HCT116 (cell line): ENCODE data around the gene GLTP. TPM values are rescaled to one million over a fixed set of nuclear protein-coding genes. Genes with fewer than 3 reads are reported as not detected.
A peak's percentile ranks its signal among the peaks of the same experiment; 100 is the strongest.
"Not testable (repeated sequence)": the region's sequence is repeated elsewhere in the genome, so short reads cannot be mapped to it uniquely, and the experiment has no call there.

Experiments
- ATAC-seq: fragments of 200-7000 bp; cut with Tn5 transposase; 2 replicates; pipeline ENCODE4 v1.9.1; 2020; ENCODE audit warnings: mild to moderate bottlenecking, moderate library complexity
- BruUV-seq: library from RNA; stranded (reverse); fragments of 400-500 nt; replicated peaks from 2 replicates; lab custom pipeline; 2021; lab: Mats Ljungman, UMichigan
- CTCF ChIA-PET: fragments of 300-600 bp; sonication (Branson Sonifier 250); formaldehyde crosslinking; loops from one replicate; lab custom pipeline; 2021; ENCODE audit warnings: antibody characterized with exemption; lab: Charles Lee
- POLR2A ChIA-PET: fragments of 300-600, 350-600 bp; sonication (Branson Sonifier 250); formaldehyde crosslinking; loops from one replicate; lab custom pipeline; 2021; ENCODE audit warnings: antibody characterized with exemption; lab: Charles Lee
- RAD21 ChIA-PET, 2 experiments: fragments of 300-600 bp; sonication (Branson Sonifier 250); formaldehyde crosslinking; loops; one replicate each; lab custom pipeline; 2023; ENCODE audit warnings: low total read pairs in 2 of 2; ENCODE audit not compliant: uncharacterized antibody in 2 of 2, unreplicated experiment in 2 of 2, low non-redundant PET in 1 of 2; lab: Charles Lee
- DNase-seq: peaks from one replicate; pipeline ENCODE4 v3.0.0-alpha.2; 2010; ENCODE audit warnings: low read depth, low spot score
- H2AFZ ChIP-seq: fragments of 200-600 bp; shearing (Covaris generic), sonication (generic); 2 replicates; pipeline ENCODE4 v1.6.1; 2017; ENCODE audit warnings: low read depth, mixed run types, mixed read lengths, antibody characterized with exemption, low read length; ENCODE audit not compliant: poor library complexity, severe bottlenecking
- H3K27ac ChIP-seq: 2 replicates; pipeline ENCODE4 v1.5.1; 2012; ENCODE audit warnings: low read depth, low read length
- H3K27me3 ChIP-seq: fragments of 200-600 bp; sonication (generic); 2 replicates; pipeline ENCODE4 v1.6.1; 2016; ENCODE audit warnings: mixed run types, low read length, mixed read lengths; ENCODE audit not compliant: insufficient read depth
- H3K36me3 ChIP-seq, 2 experiments: fragments of 200-500 bp in 1 of 2; fragments of 200-600 bp in 1 of 2; sonication (Bioruptor generic) in 1 of 2; sonication (generic) in 1 of 2; 2 replicates each; pipeline versions ENCODE4 v1.5.1 to v1.6.1; 2014 to 2016; ENCODE audit warnings: low read length in 2 of 2, inconsistent platforms in 1 of 2, mixed read lengths in 1 of 2, mixed run types in 1 of 2; ENCODE audit not compliant: insufficient read depth in 2 of 2, control insufficient read depth in 1 of 2
- H3K4me1 ChIP-seq, 2 experiments: fragments of 200-600 bp in 1 of 2; sonication (generic) in 1 of 2; 2 replicates each; pipeline versions ENCODE4 v1.5.1 to v1.6.1; 2012 to 2017; ENCODE audit warnings: low read length in 2 of 2, inconsistent platforms in 1 of 2, mild to moderate bottlenecking in 1 of 2, mixed read lengths in 1 of 2, mixed run types in 1 of 2, moderate library complexity in 1 of 2; ENCODE audit not compliant: insufficient read depth in 2 of 2, control insufficient read depth in 1 of 2
- H3K4me2 ChIP-seq: fragments of 200-600 bp; sonication (generic); 2 replicates; pipeline ENCODE4 v1.6.1; 2017; ENCODE audit warnings: mixed run types, low read length, mixed read lengths
- H3K4me3 ChIP-seq, 2 experiments: fragments of 200-600 bp in 1 of 2; sonication (generic) in 1 of 2; replicated peaks in 1 of 2; 2 replicates each; pipeline ENCODE4 v1.5.1; 2011 to 2016; ENCODE audit warnings: low read length in 2 of 2, control low read depth in 1 of 2, low read depth in 1 of 2, mild to moderate bottlenecking in 1 of 2, mixed read lengths in 1 of 2, mixed run types in 1 of 2
- H3K79me2 ChIP-seq: fragments of 200-600 bp; sonication (generic); 2 replicates; pipeline ENCODE4 v1.6.1; 2017; ENCODE audit warnings: mild to moderate bottlenecking, mixed run types, low read length, moderate library complexity, mixed read lengths; ENCODE audit not compliant: insufficient read depth
- H3K9ac ChIP-seq: fragments of 200-600 bp; sonication (generic); 2 replicates; pipeline ENCODE4 v1.6.1; 2016; ENCODE audit warnings: low read length, mixed read lengths
- H3K9me2 ChIP-seq: fragments of 200-600 bp; sonication (generic), shearing (Covaris generic); 2 replicates; pipeline ENCODE4 v1.6.1; 2017; ENCODE audit warnings: mixed run types, mild to moderate bottlenecking, moderate library complexity; ENCODE audit not compliant: insufficient read depth
- H3K9me3 ChIP-seq, 2 experiments: fragments of 200-500 bp in 1 of 2; fragments of 200-600 bp in 1 of 2; sonication (Bioruptor generic) in 1 of 2; sonication (generic) in 1 of 2; 2 replicates each; pipeline ENCODE4 v1.6.1; 2014 to 2017; ENCODE audit warnings: low read length in 2 of 2, mixed read lengths in 2 of 2, inconsistent platforms in 1 of 2, low read depth in 1 of 2, mild to moderate bottlenecking in 1 of 2, mixed run types in 1 of 2, moderate library complexity in 1 of 2; ENCODE audit not compliant: control insufficient read depth in 1 of 2, insufficient read depth in 1 of 2
- H4K20me1 ChIP-seq: fragments of 200-600 bp; sonication (generic), shearing (Covaris generic); 2 replicates; pipeline ENCODE4 v1.6.1; 2017; ENCODE audit warnings: mixed run types, mild to moderate bottlenecking, moderate library complexity; ENCODE audit not compliant: insufficient read depth
- CBX3 ChIP-seq: IDR thresholded peaks from 2 replicates; pipeline ENCODE4 v1.6.1; 2012; ENCODE audit warnings: low read depth
- EGR1 ChIP-seq: IDR thresholded peaks from 2 replicates; pipeline ENCODE4 v1.6.1; 2012; ENCODE audit warnings: low read depth
- ELF1 ChIP-seq: IDR thresholded peaks from 2 replicates; pipeline ENCODE4 v1.6.1; 2012; ENCODE audit warnings: low read depth, borderline replicate concordance
- EZH2phosphoT487 ChIP-seq: fragments of 200-600 bp; IDR thresholded peaks from 2 replicates; pipeline ENCODE4 v1.6.1; 2018; ENCODE audit warnings: antibody characterized with exemption, borderline replicate concordance
- FOSL1 ChIP-seq: IDR thresholded peaks from 2 replicates; pipeline ENCODE4 v1.6.1; 2012; ENCODE audit warnings: low read depth
- POLR2A ChIP-seq: IDR thresholded peaks from 2 replicates; pipeline ENCODE4 v1.7.0; 2011; ENCODE audit warnings: borderline replicate concordance; ENCODE audit not compliant: insufficient read depth, insufficient read length; ENCODE audit errors: extremely low read depth
- RAD21 ChIP-seq: IDR thresholded peaks from 2 replicates; pipeline ENCODE4 v1.6.1; 2012; ENCODE audit warnings: low read depth, mild to moderate bottlenecking
- SIN3A ChIP-seq: IDR thresholded peaks from 2 replicates; pipeline ENCODE4 v1.6.1; 2012; ENCODE audit warnings: low read depth
- SP1 ChIP-seq: IDR thresholded peaks from 2 replicates; pipeline ENCODE4 v1.6.1; 2012; ENCODE audit warnings: low read depth
- SRF ChIP-seq: IDR thresholded peaks from 2 replicates; pipeline ENCODE4 v1.6.1; 2012; ENCODE audit warnings: low read depth
- intact Hi-C: fragments of 100-400 bp; cut with micrococcal nuclease; formaldehyde crosslinking; loops from 2 replicates; pipeline ENCODE4 v1.10.0; 2022
- total RNA-seq: library from RNA; stranded (reverse); gene quantifications from one replicate; pipeline ENCODE4 v1.2.1, GENCODE V29; 2021; ENCODE audit not compliant: unreplicated experiment

The GLTP gene
- total RNA-seq, 1 experiment from 2014 or later = 26.6 TPM

DNA sequence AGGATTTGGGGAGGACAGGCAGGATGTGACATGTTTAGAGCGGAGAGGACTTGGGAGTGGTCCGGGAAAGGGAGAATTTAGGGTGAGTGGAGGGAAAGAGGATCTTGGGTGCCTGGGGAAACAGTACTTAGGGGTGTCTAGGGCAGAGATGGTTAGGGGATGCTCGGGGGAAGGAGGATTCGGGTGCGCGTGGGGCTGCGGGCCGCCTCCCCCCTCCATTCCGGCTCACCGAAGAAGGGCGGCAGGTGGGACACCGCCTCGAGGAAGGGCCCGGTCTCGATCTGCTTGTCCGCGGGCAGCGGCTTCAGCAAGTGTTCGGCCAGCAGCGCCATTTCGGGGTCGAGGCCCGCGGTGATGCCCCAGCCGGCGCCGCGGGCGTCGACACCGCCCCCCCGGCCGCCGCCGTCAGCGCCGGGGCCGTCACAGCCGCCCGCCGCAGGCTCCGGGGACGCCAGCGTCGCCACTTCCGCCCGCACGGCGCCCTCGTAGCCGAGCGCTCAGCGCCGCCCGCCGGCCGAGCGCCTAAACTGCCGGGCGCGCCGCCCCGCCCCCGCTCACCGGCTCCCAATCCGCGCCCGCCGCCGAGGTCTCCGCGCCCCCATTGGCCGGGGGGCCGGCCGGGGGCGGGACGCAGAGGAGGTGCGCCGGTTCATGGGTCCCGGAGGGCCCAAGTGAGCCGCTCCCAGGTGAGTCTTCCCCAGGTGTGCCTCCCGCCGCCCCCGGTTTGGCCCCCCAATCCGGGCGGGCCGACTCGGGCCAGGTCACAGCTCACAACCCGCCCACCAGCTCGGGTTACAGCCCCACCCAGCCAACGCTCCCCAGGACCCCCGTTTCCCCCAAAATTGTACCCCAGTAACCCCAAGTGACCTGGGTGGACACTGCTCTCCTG, at the start of gene GLTP (continued):
- no peak for TF ChIP-seq SP1
- TF ChIP-seq FOSL1 = no peak
- TF ChIP-seq ELF1 = no peak
- TF ChIP-seq EZH2phosphoT487 = no peak
- peak; percentile 73 for TF ChIP-seq EGR1
- no peak for TF ChIP-seq CBX3
- TF ChIP-seq RAD21 = peak; percentile 54
- no peak for TF ChIP-seq SRF
- TF ChIP-seq SIN3A = no peak
- TF ChIP-seq POLR2A = no peak
- TF ChIP-seq, all 23 proteins: peak for 6

DNA sequence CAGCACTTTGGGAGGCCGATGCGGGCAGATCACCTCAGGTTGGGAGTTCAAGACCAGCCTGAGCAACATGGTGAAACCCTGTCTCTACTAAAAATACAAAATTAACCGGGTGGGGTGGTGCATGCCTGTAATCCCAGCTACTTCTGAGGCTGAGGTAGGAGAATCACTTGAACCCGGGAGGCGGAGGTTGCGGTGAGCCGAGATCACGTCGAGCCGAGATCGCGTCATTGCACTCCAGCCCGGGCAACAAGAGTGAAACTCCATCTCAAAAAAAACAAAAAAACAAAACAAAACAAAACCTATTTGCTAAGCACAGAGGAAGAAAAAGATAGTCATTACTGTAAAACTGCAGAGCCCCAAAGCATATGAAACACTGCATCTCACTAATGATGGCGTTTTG, 49.0 kb upstream of the GLTP start:
- H3K27me3 ChIP-seq, POLR2A ChIA-PET, DNase-seq, ATAC-seq, BruUV-seq, H2AFZ ChIP-seq, H3K9me2 ChIP-seq, H3K79me2 ChIP-seq, H3K4me3 ChIP-seq, intact Hi-C loops, H3K27ac ChIP-seq, H4K20me1 ChIP-seq, H3K4me1 ChIP-seq, H3K9me3 ChIP-seq, RAD21 ChIA-PET, H3K9ac ChIP-seq, H3K4me2 ChIP-seq: not testable (repeated sequence)
- CTCF ChIA-PET = interaction anchor here (1.4 kb wide), 1 partner anchor 75 kb away, joined by 3 read pairs; no protein-coding TSS in a partner anchor
- H3K36me3 ChIP-seq = peaks cover 0 to 12% of the 10 kb centered on the region in 2 experiments; a peak in 2 of 4 replicates
